IMR-90 (cell line): Measurements from ENCODE around the gene SUV39H2. TPM values are rescaled to one million over a fixed set of nuclear protein-coding genes. Genes with fewer than 3 reads are reported as not detected.
"Not testable (repeated sequence)": the region's sequence is repeated elsewhere in the genome, so short reads cannot be mapped to it uniquely, and the experiment has no call there.

ENCODE experiments used
- ATAC-seq: fragments of 200-7000 bp; cut with Tn5 transposase; 2 replicates; pipeline ENCODE4 v1.9.1; 2020; ENCODE audit warnings: low read depth, mild to moderate bottlenecking, moderate library complexity
- BruUV-seq: library from RNA; stranded (reverse); fragments of 400-500 nt; replicated peaks from 2 replicates; lab custom pipeline; 2021; lab: Mats Ljungman, UMichigan
- CTCF ChIA-PET: fragments of 300-600 bp; formaldehyde crosslinking; extraction: SDS; loops from one replicate; lab custom pipeline; 2021; ENCODE audit warnings: antibody characterized with exemption; lab: Yijun Ruan, JAX
- POLR2A ChIA-PET: fragments of 300-600 bp; sonication (Branson Sonifier 250); formaldehyde crosslinking; loops from one replicate; lab custom pipeline; 2022; ENCODE audit warnings: antibody characterized with exemption; ENCODE audit not compliant: unreplicated experiment; lab: Charles Lee
- DNase-seq: peaks from one replicate; pipeline ENCODE4 v3.0.0; 2013
- H2AFZ ChIP-seq: replicated peaks from 2 replicates; pipeline ENCODE3; 2013; ENCODE audit warnings: low read length, mild to moderate bottlenecking; ENCODE audit not compliant: poor library complexity
- H2AK5ac ChIP-seq: 2 replicates; pipeline ENCODE4 v1.6.1; 2013; ENCODE audit warnings: low read depth, low read length, inconsistent platforms
- H2AK9ac ChIP-seq: replicated peaks from 2 replicates; pipeline ENCODE3; 2013; ENCODE audit warnings: mild to moderate bottlenecking, low read depth, low read length, moderate library complexity; ENCODE audit not compliant: poor library complexity
- H2BK120ac ChIP-seq: 2 replicates; pipeline ENCODE4 v1.6.1; 2013; ENCODE audit warnings: low read depth, low read length, inconsistent platforms
- H2BK15ac ChIP-seq: 3 replicates; pipeline ENCODE4 v1.6.1; 2013; ENCODE audit warnings: low read depth, low read length, inconsistent platforms
- H2BK20ac ChIP-seq: 2 replicates; pipeline ENCODE4 v1.6.1; 2013; ENCODE audit warnings: low read depth, mild to moderate bottlenecking, inconsistent platforms, low read length, moderate library complexity
- H2BK5ac ChIP-seq: 2 replicates; pipeline ENCODE4 v1.6.1; 2013; ENCODE audit warnings: mild to moderate bottlenecking, low read depth, low read length, inconsistent platforms; ENCODE audit not compliant: poor library complexity, severe bottlenecking
- H3K14ac ChIP-seq: replicated peaks from 2 replicates; pipeline ENCODE4 v1.6.1; 2013; ENCODE audit warnings: low read depth, low read length, inconsistent platforms
- H3K18ac ChIP-seq: 2 replicates; pipeline ENCODE4 v1.6.1; 2013; ENCODE audit warnings: low read depth, low read length, control low read depth
- H3K23ac ChIP-seq: 2 replicates; pipeline ENCODE4 v1.6.1; 2013; ENCODE audit warnings: low read depth, low read length, inconsistent platforms
- H3K27ac ChIP-seq: 2 replicates; pipeline ENCODE4 v1.5.1; 2013; ENCODE audit warnings: mild to moderate bottlenecking, control low read depth, low read length; ENCODE audit not compliant: insufficient read depth
- H3K27me3 ChIP-seq: 2 replicates; pipeline ENCODE4 v1.6.1; 2013; ENCODE audit warnings: low read length; ENCODE audit not compliant: control insufficient read depth, insufficient read depth
- H3K36me3 ChIP-seq: 2 replicates; pipeline ENCODE4 v1.6.1; 2013; ENCODE audit warnings: low read length, mixed read lengths; ENCODE audit not compliant: control insufficient read depth, insufficient read depth
- H3K4ac ChIP-seq: 2 replicates; pipeline ENCODE4 v1.6.1; 2013; ENCODE audit warnings: low read depth, low read length, inconsistent platforms
- H3K4me1 ChIP-seq: 2 replicates; pipeline ENCODE4 v1.6.1; 2013; ENCODE audit warnings: low read length, mixed read lengths; ENCODE audit not compliant: control insufficient read depth, insufficient read depth
- H3K4me2 ChIP-seq: 2 replicates; pipeline ENCODE4 v1.6.1; 2013; ENCODE audit warnings: low read depth, mild to moderate bottlenecking, control low read depth, low read length, moderate library complexity
- H3K4me3 ChIP-seq: 2 replicates; pipeline ENCODE4 v1.5.1; 2013; ENCODE audit warnings: low read depth, mild to moderate bottlenecking, control low read depth, low read length, moderate library complexity; ENCODE audit not compliant: insufficient read depth
- H3K56ac ChIP-seq: 2 replicates; pipeline ENCODE4 v1.6.1; 2013; ENCODE audit warnings: low read length, inconsistent platforms; ENCODE audit not compliant: insufficient read depth; ENCODE audit errors: extremely low read depth
- H3K79me1 ChIP-seq, 2 experiments: 2 replicates each; pipeline ENCODE4 v1.6.1; 2013; ENCODE audit warnings: low read length in 2 of 2, inconsistent platforms in 1 of 2, low read depth in 1 of 2
- H3K9ac ChIP-seq: 2 replicates; pipeline ENCODE4 v1.6.1; 2013; ENCODE audit warnings: low read depth, low read length, control low read depth
- H3K9me1 ChIP-seq: 2 replicates; pipeline ENCODE4 v1.6.1; 2013; ENCODE audit warnings: low read length, inconsistent platforms; ENCODE audit not compliant: insufficient read depth
- H3K9me3 ChIP-seq: 2 replicates; pipeline ENCODE4 v1.6.1; 2013; ENCODE audit warnings: low read length; ENCODE audit not compliant: control insufficient read depth, insufficient read depth
- H4K20me1 ChIP-seq: 2 replicates; pipeline ENCODE4 v1.6.1; 2013; ENCODE audit warnings: low read length, inconsistent platforms; ENCODE audit not compliant: insufficient read depth
- H4K5ac ChIP-seq: 2 replicates; pipeline ENCODE4 v1.6.1; 2013; ENCODE audit warnings: mild to moderate bottlenecking, low read depth, low read length, control low read depth
- H4K8ac ChIP-seq, 2 experiments: 2 replicates each; pipeline ENCODE4 v1.6.1; 2013; ENCODE audit warnings: low read depth in 2 of 2, low read length in 2 of 2, control low read depth in 1 of 2, inconsistent platforms in 1 of 2
- H4K91ac ChIP-seq: 2 replicates; pipeline ENCODE4 v1.6.1; 2013; ENCODE audit warnings: low read depth, low read length, inconsistent platforms; ENCODE audit not compliant: insufficient read depth
- WGBS, 2 experiments: methylation state at CpG; one replicate each; pipeline versions ENCODE4 v1.1.5 to v1.1.7; 2013; ENCODE audit warnings: missing lambda C conversion rate in 2 of 2; ENCODE audit not compliant: insufficient read length in 1 of 2; ENCODE audit errors: extremely low coverage in 2 of 2; 5-methylcytosine and 5-hydroxymethylcytosine counted together
- dilution Hi-C: fragments of 300-500 bp; cut with HindIII; formaldehyde crosslinking; loops from one replicate; pipeline ENCODE4 v1.14.3; 2018; ENCODE audit warnings: low sequenced_read_pairs; ENCODE audit not compliant: unreplicated experiment
- in situ Hi-C: fragments of 300-500 bp; cut with MboI; formaldehyde crosslinking; loops from 3 replicates; pipeline ENCODE4 v1.14.3; 2019; ENCODE audit warnings: low sequenced_read_pairs, inconsistent platforms, mixed read lengths
- intact Hi-C: fragments of 100-400 bp; cut with micrococcal nuclease; formaldehyde crosslinking; loops from 2 replicates; pipeline ENCODE4 v1.10.0; 2022
- polyA plus RNA-seq, 3 experiments: library from polyadenylated mRNA; depleted of rRNA; stranded (reverse); fragments of >200 nt; gene quantifications; 2 replicates each; pipeline ENCODE4 v1.2.3, GENCODE V29; 2012; ENCODE audit warnings: low replicate concordance in 1 of 3
- total RNA-seq: library from RNA; depleted of rRNA; stranded (reverse); fragments of >200 nt; gene quantifications from 2 replicates; pipeline ENCODE4 v1.2.3, GENCODE V29; 2012

SUV39H2 gene
- total and polyA plus RNA-seq, 2 of the 4 experiments (the other 2 are of a cell fraction): 5.3 to 14.5 TPM

- DNase-seq, H2BK5ac ChIP-seq, H2BK15ac ChIP-seq, H3K9me1 ChIP-seq, in situ Hi-C loops, H3K27me3 ChIP-seq, POLR2A ChIA-PET, H4K20me1 ChIP-seq, H4K8ac ChIP-seq, ATAC-seq, intact Hi-C loops, H2AFZ ChIP-seq, H3K9me3 ChIP-seq, H3K9ac ChIP-seq, H3K27ac ChIP-seq, H3K4me2 ChIP-seq, BruUV-seq, dilution Hi-C loops, H4K5ac ChIP-seq, H3K56ac ChIP-seq, H3K18ac ChIP-seq, H3K14ac ChIP-seq, H3K79me1 ChIP-seq, H2AK9ac ChIP-seq, H2BK120ac ChIP-seq, CTCF ChIA-PET, H3K4ac ChIP-seq, H2BK20ac ChIP-seq, H3K4me3 ChIP-seq, H3K23ac ChIP-seq, H3K4me1 ChIP-seq, H2AK5ac ChIP-seq, H4K91ac ChIP-seq: not testable (repeated sequence)
- WGBS, 2 experiments: no CpG with 5 or more reads among the region's 6 CpGs
- peaks cover 13% of the 10 kb centered on the region for H3K36me3 ChIP-seq
These were observed 14.2 kb upstream of the SUV39H2 start for GRCh38 chr10:14864466-14864865.

- H2BK20ac ChIP-seq, intact Hi-C loops, in situ Hi-C loops, H3K56ac ChIP-seq, dilution Hi-C loops, H2BK120ac ChIP-seq, H3K27me3 ChIP-seq, H3K14ac ChIP-seq, H3K9ac ChIP-seq, H2AK5ac ChIP-seq, H4K8ac ChIP-seq, H4K20me1 ChIP-seq, H3K4me2 ChIP-seq, H4K91ac ChIP-seq, H4K5ac ChIP-seq, H3K4me3 ChIP-seq, DNase-seq, POLR2A ChIA-PET, H2AK9ac ChIP-seq, H3K9me1 ChIP-seq, H3K4me1 ChIP-seq, H3K9me3 ChIP-seq, ATAC-seq, H2BK5ac ChIP-seq, CTCF ChIA-PET, H3K23ac ChIP-seq, H3K79me1 ChIP-seq, BruUV-seq, H2BK15ac ChIP-seq, H2AFZ ChIP-seq, H3K18ac ChIP-seq, H3K27ac ChIP-seq, H3K4ac ChIP-seq: not testable (repeated sequence)
- H3K36me3 ChIP-seq: peaks cover 15% of the 10 kb centered on the region
- WGBS, 2 experiments: no CpG with 5 or more reads among the region's 3 CpGs
These were observed 13.8 kb upstream of the SUV39H2 start for GRCh38 chr10:14864871-14865270.
